ENCODE data around the gene ACKR2. TPM values are rescaled to one million over a fixed set of nuclear protein-coding genes. Genes with fewer than 3 reads are reported as not detected.

The ACKR2 gene
- total RNA-seq, 1 donor from 2014 or later: 1.0 TPM

DNA sequence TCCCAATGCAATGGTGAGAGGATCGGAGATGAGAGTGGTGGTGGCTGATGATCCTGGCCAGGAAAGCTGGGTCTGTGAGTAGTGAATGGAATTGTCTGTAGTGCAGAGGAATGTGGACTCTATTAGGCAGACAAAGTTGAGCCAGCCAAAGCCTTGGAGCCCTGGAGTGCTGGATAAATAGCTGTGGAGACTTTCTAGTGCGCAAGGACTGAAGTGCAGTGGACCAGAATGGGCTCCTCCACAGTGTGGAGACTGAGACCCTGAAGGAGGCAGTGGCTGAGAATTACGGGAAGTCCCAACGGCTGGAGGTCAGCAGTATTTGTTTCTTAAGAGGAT, 97.6 kb downstream of the ACKR2 start:
- no peak for DNase-seq (ENCODE audit: low spot score)
- no peaks in the 10 kb centered on the region for H3K4me1 Mint-ChIP-seq (ENCODE audit: low read depth)
- TF ChIP-seq CTCF (IDR thresholded peaks at IDR 0.05): no peak
- no peaks in the 10 kb centered on the region for H3K36me3 Mint-ChIP-seq (ENCODE audit: low read depth)
- H3K4me3 Mint-ChIP-seq (ENCODE audit: unreplicated experiment): no peak overlapping the region
- H3K9me3 Mint-ChIP-seq (ENCODE audit: low read depth): peaks cover 19% of the 10 kb centered on the region
- no peak overlapping the region for H3K27ac Mint-ChIP-seq (ENCODE audit: unreplicated experiment)
- H3K27me3 Mint-ChIP-seq (ENCODE audit: low read depth): peaks cover 25% of the 10 kb centered on the region

DNA sequence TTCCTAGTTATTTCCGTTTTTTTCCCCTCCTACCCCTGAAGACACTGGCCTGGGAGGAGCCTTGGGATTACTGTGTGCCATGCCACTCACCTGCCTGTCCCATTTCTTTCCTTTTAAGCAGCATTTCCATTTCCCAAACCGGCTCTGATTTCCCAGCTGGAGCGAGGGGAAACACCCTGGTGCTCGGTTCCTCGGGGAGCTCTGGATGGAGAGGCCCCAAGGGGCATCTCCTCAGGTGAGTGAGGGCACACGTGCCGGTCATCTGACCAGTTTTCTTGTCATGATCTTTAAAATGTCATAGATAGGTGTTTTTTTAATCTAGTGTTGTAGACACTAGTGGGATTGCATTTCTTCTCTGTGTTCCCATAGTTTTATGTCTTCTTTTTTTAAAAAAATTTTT, 99.4 kb downstream of the ACKR2 start:
- Mint-ChIP-seq H3K27ac (ENCODE audit: unreplicated experiment) (no peak overlapping the region), H3K4me1 (ENCODE audit: low read depth) (no peaks in the 10 kb centered on the region), H3K27me3 (ENCODE audit: low read depth) (peaks cover 18% of the 10 kb centered on the region), H3K4me3 (ENCODE audit: unreplicated experiment) (no peak overlapping the region), H3K36me3 (ENCODE audit: low read depth) (no peaks in the 10 kb centered on the region), H3K9me3 (ENCODE audit: low read depth) (peaks cover 19% of the 10 kb centered on the region)
- TF ChIP-seq CTCF (IDR thresholded peaks at IDR 0.05): no peak
- DNase-seq (ENCODE audit: low spot score): no peak

- no peaks in the 10 kb centered on the region for H3K4me1 Mint-ChIP-seq (ENCODE audit: low read depth)
- TF ChIP-seq CTCF (IDR thresholded peaks at IDR 0.05): no peak
- DNase-seq (ENCODE audit: low spot score): no peak
- peaks cover 8% of the 10 kb centered on the region for H3K36me3 Mint-ChIP-seq (ENCODE audit: low read depth)
- H3K27ac Mint-ChIP-seq (ENCODE audit: unreplicated experiment): no peak overlapping the region
- no peak overlapping the region for H3K4me3 Mint-ChIP-seq (ENCODE audit: unreplicated experiment)
- peaks cover 40% of the 10 kb centered on the region for H3K9me3 Mint-ChIP-seq (ENCODE audit: low read depth)
- peaks cover 7% of the 10 kb centered on the region for H3K27me3 Mint-ChIP-seq (ENCODE audit: low read depth)
Observed at GRCh38 chr3:42911551-42911950, 102.3 kb downstream of the ACKR2 start.

DNA sequence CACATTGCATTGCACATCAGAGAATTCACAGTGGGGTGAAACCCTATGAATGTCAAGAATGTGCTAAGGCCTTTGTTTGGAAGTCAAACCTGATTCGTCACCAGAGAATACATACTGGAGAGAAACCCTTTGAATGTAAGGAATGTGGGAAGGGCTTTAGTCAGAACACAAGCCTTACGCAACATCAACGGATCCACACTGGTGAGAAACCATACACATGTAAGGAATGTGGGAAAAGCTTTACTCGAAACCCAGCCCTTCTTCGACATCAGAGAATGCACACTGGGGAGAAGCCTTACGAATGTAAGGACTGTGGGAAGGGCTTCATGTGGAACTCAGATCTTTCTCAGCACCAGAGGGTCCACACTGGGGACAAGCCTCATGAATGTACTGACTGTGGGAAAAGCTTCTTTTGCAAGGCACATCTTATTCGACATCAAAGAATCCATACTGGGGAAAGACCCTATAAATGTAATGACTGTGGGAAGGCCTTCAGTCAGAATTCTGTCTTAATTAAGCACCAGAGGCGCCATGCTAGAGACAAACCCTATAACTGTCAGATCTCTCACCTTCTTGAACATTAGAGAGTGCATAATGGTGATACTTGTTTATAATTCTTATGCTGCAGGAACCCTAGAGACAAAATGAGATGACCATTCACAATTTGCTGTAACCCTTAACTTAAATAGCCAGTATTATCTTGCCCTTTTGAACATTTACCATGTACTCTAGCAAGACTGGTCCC, 105.7 kb downstream of the ACKR2 start:
- H3K4me3 Mint-ChIP-seq (ENCODE audit: unreplicated experiment): no peak overlapping the region
- H3K27me3 Mint-ChIP-seq (ENCODE audit: low read depth): no peaks in the 10 kb centered on the region
- no peak for DNase-seq (ENCODE audit: low spot score)
- TF ChIP-seq CTCF (IDR thresholded peaks at IDR 0.05): no peak
- H3K9me3 Mint-ChIP-seq (ENCODE audit: low read depth): peaks cover 48% of the 10 kb centered on the region
- H3K4me1 Mint-ChIP-seq (ENCODE audit: low read depth): no peaks in the 10 kb centered on the region
- peaks cover 8% of the 10 kb centered on the region for H3K36me3 Mint-ChIP-seq (ENCODE audit: low read depth)
- H3K27ac Mint-ChIP-seq (ENCODE audit: unreplicated experiment): no peak overlapping the region

Other genes with a start within 250 kb of the ACKR2 start
- gene SEC22C, start 227.5 kb upstream of the ACKR2 start, total RNA-seq: 49.8 to 55.8 TPM (median 55.0 TPM) in 3 replicates
- 13.5 to 18.5 TPM (median 14.5 TPM) in 3 replicates for gene SS18L2, start 218.6 kb upstream of the ACKR2 start, total RNA-seq
- gene NKTR, start 208.8 kb upstream of the ACKR2 start, total RNA-seq: 49.7 to 71.5 TPM (median 50.0 TPM) in 3 replicates
- gene ZBTB47, start 155.7 kb upstream of the ACKR2 start, total RNA-seq: 38.8 to 44.4 TPM (median 40.0 TPM) in 3 replicates
- gene KLHL40, start 123.9 kb upstream of the ACKR2 start, total RNA-seq: not detected in 3 replicates
- not detected in 3 replicates for gene HHATL, start 106.6 kb upstream of the ACKR2 start, total RNA-seq
- 0.40 to 0.77 TPM in 2 of 3 replicates, not detected in the other for gene CCDC13, start 36.2 kb upstream of the ACKR2 start, total RNA-seq
- gene HIGD1A, start 5.0 kb upstream of the ACKR2 start, total RNA-seq: 78.6 to 89.7 TPM (median 78.7 TPM) in 3 replicates
- gene CYP8B1, start 66.4 kb downstream of the ACKR2 start, total RNA-seq: not detected in 3 replicates
- gene ZNF662, start 96.7 kb downstream of the ACKR2 start, total RNA-seq: not detected in 3 replicates
- 0.17 TPM in 1 of 3 replicates, not detected in the others for gene GASK1A, start 169.9 kb downstream of the ACKR2 start, total RNA-seq